Kasumi-1 (cell line): ENCODE measurements around the gene CORIN.
"Not testable (repeated sequence)": the region's sequence is repeated elsewhere in the genome, so short reads cannot be mapped to it uniquely, and the experiment has no call there.

Source experiments
- DNase-seq, 2 experiments: peaks; one replicate each; lab custom pipeline; 2025; lab: John Stamatoyannopoulos, UW

The CORIN gene

GRCh38 chr4:47691757-47692383 is 146.0 kb downstream of the CORIN start:
- not testable (repeated sequence) for DNase-seq

GRCh38 chr4:47690611-47691010 is 147.3 kb downstream of the CORIN start:
- DNase-seq: no peak

- peak; percentile 87 to 92 for DNase-seq
Observed at GRCh38 chr4:47686294-47686872, 151.5 kb downstream of the CORIN start.

GRCh38 chr4:47675806-47676205 is 162.1 kb downstream of the CORIN start:
- DNase-seq: peak; percentile 57 to 63

GRCh38 chr4:47674144-47674543 is 163.7 kb downstream of the CORIN start:
- no peak for DNase-seq

GRCh38 chr4:47672696-47673095 is 165.2 kb downstream of the CORIN start:
- peak; percentile 45 to 54 for DNase-seq

GRCh38 chr4:47669946-47670345 is 167.9 kb downstream of the CORIN start:
- DNase-seq: no peak

- DNase-seq: peak; percentile 81 to 89
Observed at GRCh38 chr4:47668810-47669408, 169.0 kb downstream of the CORIN start.

GRCh38 chr4:47668256-47668655 is 169.6 kb downstream of the CORIN start:
- no peak for DNase-seq

- DNase-seq: no peak
Observed at GRCh38 chr4:47667552-47667951, 170.3 kb downstream of the CORIN start.

- no peak for DNase-seq
Observed at GRCh38 chr4:47664051-47664826, 173.6 kb downstream of the CORIN start.

- peak; percentile 43 to 66 for DNase-seq
Observed at GRCh38 chr4:47662975-47663374, 174.9 kb downstream of the CORIN start.

GRCh38 chr4:47661741-47662140 is 176.1 kb downstream of the CORIN start:
- no peak for DNase-seq

GRCh38 chr4:47659342-47659741 is 178.5 kb downstream of the CORIN start:
- DNase-seq: peak; percentile 16 to 21

- peak; percentile 10 to 37 for DNase-seq
Observed at GRCh38 chr4:47654972-47655693, 182.7 kb downstream of the CORIN start.

- no peak for DNase-seq
Observed at GRCh38 chr4:47652092-47652491, 185.8 kb downstream of the CORIN start.

- peak; percentile 38 to 52 for DNase-seq
Observed at GRCh38 chr4:47651231-47651630, 186.6 kb downstream of the CORIN start.

- no peak for DNase-seq
Observed at GRCh38 chr4:47650584-47651130, 187.2 kb downstream of the CORIN start.

GRCh38 chr4:47647544-47647943 is 190.3 kb downstream of the CORIN start:
- DNase-seq: no peak

- DNase-seq: no peak
Observed at GRCh38 chr4:47647029-47647428, 190.8 kb downstream of the CORIN start.

GRCh38 chr4:47646372-47646771 is 191.5 kb downstream of the CORIN start:
- no peak for DNase-seq

- DNase-seq: no peak
Observed at GRCh38 chr4:47643845-47644244, 194.0 kb downstream of the CORIN start.
